Measurements from ENCODE around the gene DCAF16.

- TF ChIP-seq, protein P1, sequence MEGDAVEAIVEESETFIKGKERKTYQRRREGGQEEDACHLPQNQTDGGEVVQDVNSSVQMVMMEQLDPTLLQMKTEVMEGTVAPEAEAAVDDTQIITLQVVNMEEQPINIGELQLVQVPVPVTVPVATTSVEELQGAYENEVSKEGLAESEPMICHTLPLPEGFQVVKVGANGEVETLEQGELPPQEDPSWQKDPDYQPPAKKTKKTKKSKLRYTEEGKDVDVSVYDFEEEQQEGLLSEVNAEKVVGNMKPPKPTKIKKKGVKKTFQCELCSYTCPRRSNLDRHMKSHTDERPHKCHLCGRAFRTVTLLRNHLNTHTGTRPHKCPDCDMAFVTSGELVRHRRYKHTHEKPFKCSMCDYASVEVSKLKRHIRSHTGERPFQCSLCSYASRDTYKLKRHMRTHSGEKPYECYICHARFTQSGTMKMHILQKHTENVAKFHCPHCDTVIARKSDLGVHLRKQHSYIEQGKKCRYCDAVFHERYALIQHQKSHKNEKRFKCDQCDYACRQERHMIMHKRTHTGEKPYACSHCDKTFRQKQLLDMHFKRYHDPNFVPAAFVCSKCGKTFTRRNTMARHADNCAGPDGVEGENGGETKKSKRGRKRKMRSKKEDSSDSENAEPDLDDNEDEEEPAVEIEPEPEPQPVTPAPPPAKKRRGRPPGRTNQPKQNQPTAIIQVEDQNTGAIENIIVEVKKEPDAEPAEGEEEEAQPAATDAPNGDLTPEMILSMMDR (IDR thresholded peaks at IDR 0.05) = no peak
- TF ChIP-seq EP300 (IDR thresholded peaks at IDR 0.05; ENCODE audit: low read depth) (no peak), POLR2AphosphoS5 (IDR thresholded peaks at IDR 0.05) (peak; percentile 99), POLR2A (IDR thresholded peaks at IDR 0.05) (peak; percentile 98)
Measured at GRCh38 chr4:17810260-17811077, at the start of gene DCAF16, which contains the start of gene NCAPG.

Measured in transverse colon (tissue), 4 donors.